Myocyte (in vitro differentiated cells): ENCODE measurements around the gene ROCK2. TPM values are rescaled to one million over a fixed set of nuclear protein-coding genes. Genes with fewer than 3 reads are reported as not detected.
"Not testable (repeated sequence)": the region's sequence is repeated elsewhere in the genome, so short reads cannot be mapped to it uniquely, and the experiment has no call there.

ENCODE experiments used
- DNase-seq: peaks from one replicate; pipeline ENCODE4 v3.0.0-alpha.2; 2012; ENCODE audit warnings: low read depth
- total RNA-seq: library from RNA; depleted of rRNA; stranded (reverse); fragments of >200 nt; gene quantifications from 2 replicates; pipeline ENCODE4 v1.2.3, GENCODE V29; 2014

The ROCK2 gene
- total RNA-seq, 1 donor from 2014 or later = 41.1 TPM

DNA sequence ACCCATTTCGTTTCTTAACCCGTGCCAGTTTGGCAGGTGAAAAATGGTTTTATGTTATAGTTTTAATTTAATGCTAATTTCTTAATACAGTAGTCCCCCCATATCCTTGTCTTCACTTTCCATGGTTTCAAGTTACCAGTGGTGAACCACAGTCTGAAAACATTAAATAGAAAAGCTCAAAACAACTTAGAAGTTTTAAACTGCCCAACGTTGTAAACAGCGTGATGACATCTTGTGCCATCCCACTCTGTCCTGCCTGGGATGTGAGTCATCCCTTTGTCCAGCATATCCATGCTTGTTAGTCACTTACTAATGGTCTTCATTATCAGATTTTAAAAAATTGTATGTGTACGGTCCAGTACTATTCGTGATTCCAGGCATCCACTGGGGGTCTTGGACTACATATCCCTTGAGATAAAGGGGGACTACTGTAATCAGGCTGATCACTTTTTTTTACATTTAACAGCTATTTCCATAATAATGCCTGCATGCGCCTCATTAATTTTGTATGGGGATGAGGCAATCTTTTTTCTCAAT is 157.3 kb downstream of the ROCK2 start:
- DNase-seq = peak; percentile 48

DNA sequence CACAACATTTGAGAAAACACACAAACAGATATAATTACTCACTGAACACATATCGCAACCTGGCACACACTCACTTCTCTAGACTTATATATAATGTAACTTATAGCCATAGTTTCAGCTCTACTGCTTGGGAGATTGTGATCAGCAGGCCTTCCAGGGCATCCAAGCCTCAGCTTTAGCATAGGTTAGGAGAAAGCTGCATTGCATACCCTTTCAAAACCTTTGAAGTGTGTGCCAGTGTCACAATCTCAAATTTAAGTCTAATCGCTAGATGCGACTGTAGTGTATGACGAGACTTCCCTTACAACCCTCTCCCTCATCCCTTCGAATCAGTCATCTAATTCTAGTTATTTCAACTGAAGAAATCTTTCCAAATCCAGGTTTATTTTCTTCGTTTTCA is 158.3 kb downstream of the ROCK2 start:
- DNase-seq = no peak

DNA sequence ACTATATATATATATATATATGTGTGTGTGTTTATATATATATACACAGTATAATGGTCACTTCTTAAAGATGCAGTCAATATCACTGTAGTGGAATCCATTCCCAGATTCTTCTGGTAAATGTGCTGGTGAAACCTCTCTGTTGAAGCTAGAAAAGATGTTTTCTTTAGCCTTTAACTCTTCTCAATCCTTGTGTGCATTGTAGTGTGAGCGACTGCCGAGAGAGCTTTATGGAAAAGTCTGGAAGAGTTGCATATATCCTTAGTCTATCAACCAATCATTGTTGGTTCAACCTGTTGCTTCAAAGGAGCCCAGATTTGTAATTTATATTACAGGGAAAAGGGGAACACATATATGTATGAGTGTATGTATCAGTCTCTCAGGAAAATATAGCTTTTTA is 161.5 kb downstream of the ROCK2 start:
- no peak for DNase-seq

DNA sequence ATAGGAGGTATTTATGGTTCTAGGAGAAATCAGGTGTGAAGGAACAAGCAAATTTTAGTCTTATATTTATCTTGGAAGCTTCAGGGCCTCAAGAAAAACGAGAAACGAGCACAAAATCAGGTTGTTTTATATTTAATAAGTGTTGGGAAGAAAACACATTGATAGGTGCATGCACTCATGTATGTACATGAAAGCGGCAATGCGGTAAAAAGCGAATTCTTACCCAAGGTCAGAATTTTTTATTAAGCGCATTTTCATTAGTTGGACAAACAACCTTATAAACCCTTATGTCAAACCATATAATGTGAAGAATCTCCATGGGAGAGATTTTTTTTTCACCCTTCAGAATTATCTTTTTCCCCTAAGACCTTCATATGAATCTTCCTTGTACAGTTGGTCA is 163.8 kb downstream of the ROCK2 start:
- DNase-seq = no peak

DNA sequence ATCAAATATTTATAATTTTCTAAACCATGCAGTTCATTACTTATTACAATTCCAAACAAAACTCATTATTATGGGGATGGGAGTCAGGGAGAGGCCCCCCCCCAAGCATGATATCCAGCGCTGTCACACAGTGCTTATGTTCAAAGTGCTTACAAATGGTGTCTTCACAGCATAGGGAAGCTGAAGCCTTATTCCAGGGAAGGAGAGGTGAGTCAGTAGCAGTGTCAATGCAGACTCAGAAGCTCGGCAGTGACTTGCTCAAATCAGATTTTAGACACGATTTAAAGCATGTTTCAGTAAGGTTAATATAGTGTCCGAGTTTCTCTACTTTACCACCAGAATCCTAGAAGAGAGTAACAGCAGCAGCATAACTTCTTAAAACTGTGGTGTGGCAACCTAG is 164.5 kb downstream of the ROCK2 start:
- DNase-seq = no peak

DNA sequence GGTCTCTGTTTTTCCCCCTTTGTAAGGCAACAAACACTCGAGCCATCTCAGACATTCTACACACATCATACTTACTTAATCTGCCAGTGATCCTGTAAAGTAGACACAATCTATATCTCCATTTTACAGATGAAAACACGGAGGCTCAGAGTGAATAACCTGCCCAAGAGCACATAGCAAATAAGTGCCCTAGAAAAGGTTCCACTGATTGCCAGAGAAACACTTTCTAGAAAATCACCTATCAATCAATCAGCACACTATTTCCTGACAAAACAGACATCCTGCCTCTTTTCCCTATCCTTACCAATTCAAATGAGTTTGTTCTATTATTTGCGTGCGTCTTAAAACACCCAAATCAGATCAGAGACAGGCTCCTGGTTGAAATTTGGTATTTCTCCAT is 165.2 kb downstream of the ROCK2 start:
- no peak for DNase-seq

DNA sequence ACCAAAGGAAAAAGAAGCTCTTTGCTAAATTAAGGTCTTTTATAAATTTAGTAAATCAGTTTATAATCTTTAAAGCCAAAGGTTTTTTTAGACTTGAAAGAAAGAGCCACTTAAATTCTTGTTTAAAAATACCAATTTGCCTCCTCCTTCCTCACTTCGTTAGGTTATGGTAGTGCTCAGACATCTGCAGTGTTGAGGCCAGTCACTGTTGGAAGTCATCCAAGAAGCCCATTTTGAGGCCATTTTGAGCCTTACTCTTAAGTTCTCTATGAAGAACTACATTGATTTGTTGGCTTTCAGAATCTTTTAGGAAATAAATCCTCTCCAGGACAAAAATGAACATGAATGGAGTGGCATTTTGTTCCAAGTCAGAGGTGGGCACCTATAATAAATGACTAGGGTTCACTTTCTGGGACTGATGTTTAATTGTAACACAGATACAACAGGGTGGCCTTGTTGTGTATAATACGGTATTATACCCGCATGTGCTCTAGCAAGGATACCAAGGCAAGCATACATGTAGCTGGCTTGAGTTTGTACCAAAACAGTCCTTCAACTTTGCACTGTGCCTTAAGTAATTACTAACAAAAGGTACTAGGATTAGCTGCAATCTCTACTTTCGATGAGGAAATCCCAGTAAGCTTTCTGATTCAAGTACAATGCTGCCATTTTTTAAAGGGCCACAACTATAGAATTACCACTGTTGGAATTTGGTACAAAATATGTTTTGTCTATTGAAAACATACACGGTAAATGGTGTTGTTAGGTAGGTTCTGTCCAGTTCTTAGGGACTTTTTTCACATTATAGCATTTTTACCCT is 166.4 kb downstream of the ROCK2 start:
- peak; percentile 18 for DNase-seq

DNA sequence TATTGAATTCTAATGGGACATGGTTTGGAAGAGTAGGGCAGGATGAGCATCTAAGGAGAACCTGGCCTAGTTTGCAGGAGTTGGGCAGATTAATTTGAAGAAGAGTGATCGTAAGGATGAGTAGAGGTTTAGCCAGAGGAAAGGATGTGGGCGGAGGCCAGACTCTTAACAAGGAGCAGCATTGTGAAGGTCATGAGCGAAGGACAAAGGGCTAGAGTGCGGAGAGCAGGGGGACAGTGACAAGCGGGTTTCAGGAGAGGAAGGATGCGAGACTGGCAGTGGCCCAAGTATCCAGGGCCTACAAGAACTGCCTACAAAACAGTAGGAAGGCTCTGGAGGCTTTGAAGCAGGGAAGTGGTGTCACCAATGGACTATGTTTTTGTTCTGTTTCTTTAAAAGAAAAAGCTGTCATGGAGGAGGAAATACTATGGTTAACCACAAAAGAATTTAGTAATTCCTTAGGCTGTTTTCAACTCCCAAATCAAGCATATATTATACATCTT is 169.1 kb downstream of the ROCK2 start:
- DNase-seq = peak; percentile 35

DNA sequence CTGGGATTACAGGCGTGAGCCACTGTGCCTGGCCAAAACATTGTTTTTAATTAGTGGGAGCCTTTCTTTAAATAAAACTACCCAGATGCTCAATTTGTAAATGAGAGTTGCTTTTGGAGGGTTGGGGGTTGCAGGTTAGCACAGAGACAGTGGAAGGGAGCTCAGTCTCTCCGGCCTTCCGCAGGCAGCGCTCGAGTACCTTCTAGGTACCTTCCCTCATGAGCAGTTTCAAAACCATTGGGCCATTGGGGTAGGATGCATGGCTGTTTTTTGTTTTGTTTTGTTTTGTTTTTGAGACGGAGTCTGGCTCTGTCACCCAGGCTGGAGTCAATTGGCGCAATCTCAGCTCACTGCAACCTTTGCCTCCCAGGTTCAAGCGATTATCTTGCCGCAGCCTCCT is 170.2 kb downstream of the ROCK2 start:
- no peak for DNase-seq

DNA sequence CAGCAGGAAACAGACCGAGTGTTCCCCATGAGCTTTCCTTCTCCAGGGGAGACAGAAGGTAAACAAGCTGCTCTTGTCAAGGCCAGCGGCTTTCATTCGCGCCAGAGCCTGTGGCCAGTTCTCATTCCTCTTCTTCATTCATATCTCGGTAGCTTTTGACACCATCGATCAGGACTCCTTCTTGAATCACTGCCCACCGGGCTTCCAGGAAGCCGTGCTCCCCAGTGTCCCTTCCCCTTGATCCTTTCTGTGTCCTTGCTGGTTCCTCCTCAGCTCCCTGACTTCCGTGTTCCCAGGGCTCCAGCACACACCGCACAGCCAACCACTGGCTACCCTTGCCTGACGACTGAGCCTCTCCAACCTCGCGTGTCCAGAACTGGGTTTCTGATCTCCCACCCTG is 175.1 kb downstream of the ROCK2 start:
- no peak for DNase-seq

DNA sequence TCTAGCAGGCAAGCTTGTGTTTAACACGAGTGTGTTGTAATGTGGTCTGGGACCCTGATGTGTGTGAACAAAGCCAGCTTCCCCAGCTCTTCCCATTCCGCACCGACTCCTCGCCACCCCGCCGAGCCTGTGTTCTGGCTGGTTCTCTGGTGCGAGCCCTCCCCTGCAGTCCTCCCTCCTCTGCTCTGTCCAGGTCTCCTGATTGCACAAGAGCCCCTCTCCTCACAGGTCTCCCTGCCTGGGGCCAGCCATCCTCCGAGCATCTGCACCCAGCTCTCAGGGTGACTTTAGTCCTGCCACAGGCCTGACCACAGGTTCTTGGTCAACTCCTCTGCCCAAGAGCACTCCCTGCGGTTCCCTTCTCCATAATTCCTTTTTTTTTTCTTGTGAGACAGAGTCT is 175.9 kb downstream of the ROCK2 start:
- no peak for DNase-seq

DNA sequence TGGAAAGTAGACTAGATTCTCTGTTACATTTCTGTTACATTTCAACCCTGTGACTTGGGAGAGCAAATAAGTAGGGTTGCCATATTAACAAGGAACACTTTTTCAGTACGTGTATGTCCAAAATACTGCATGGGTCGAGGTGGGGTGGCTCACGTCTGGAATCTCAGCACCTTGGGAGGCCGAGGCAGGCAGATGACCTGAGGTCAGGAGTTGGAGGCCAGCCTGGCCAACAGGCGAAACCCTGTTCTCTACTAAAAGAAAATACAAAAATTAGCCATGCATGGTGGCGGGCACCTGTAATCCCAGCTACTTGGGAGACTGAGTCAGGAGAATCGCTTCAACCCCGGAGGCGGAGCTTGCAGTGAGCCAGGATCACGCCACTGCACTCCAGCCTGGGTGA is 178.0 kb downstream of the ROCK2 start:
- DNase-seq = no peak

DNA sequence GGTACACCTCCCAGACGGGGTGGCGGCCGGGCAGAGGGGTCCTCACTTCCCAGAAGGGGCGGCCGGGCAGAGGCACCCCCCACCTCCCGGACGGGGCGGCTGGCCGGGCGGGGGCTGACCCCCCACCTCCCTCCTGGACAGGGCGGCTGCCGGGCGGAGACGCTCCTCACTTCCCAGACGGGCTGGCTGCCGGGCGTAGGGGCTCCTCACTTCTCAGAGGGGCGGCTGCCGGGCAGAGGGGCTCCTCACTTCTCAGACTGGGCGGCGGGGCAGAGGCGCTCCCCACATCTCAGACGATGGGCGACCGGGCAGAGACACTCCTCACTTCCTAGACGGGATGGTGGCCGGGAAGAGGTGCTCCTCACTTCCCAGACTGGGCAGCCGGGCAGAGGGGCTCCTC is 179.4 kb downstream of the ROCK2 start:
- not testable (repeated sequence) for DNase-seq

DNA sequence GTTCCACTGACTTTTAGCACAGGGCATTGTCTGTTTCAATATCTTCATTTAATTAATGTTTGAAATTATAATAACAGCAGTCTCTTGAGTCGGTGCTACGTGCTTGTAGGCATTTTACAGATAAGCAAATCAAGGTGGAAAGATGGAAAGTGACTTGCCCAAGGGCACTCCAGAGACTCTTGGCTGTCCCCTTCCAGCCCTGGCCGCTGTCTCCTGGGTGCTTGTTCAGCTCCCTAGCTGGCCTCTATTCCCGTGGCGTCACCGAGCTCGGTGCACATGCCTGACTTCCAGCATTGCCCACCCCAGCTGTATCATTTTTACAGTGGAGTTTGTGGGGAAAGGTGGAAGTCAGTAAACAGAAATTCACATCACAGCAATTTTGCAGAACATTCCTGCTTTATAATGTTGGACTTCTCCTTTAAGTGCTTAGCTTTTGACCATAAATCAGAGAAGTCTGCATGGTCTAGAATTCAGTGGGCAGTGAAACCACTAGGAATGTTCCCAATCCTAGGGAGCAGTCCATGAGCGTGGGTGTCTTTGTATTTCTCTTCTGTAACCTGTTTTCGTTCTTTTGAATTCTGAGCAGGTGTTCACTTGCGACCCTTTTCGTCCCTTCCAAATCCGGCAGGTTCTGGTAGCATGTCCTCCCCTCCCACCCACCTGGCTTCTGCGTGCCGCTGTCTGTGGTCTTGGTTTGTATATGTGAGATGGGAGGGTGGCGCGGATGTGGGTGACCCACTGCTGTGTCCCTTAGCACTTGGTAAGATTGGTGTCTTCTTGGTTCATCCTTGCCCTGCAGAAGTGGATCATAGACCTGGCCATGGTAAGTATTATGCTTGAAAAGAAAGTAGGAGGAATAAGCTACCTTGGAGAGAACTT is 180.8 kb downstream of the ROCK2 start:
- no peak for DNase-seq

DNA sequence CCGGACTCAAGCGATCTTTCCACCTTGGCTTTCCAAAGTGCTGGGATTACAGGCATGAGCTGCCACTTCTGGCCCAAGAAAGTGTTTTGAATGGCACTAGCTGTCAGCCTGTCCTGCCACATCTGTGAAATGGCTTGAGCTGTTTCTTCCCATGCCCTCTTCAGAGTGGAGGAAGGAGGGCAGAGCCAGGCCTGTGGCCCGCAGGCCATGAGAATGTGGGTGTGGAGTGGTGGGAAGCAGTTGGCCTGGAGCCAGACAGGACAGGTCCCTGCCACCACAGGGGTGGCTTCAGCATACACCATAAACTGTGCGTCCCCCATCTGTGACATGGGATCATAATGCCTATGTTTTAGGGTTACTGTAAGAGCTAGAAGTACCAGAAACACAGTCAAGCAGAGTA is 182.7 kb downstream of the ROCK2 start:
- DNase-seq = no peak

DNA sequence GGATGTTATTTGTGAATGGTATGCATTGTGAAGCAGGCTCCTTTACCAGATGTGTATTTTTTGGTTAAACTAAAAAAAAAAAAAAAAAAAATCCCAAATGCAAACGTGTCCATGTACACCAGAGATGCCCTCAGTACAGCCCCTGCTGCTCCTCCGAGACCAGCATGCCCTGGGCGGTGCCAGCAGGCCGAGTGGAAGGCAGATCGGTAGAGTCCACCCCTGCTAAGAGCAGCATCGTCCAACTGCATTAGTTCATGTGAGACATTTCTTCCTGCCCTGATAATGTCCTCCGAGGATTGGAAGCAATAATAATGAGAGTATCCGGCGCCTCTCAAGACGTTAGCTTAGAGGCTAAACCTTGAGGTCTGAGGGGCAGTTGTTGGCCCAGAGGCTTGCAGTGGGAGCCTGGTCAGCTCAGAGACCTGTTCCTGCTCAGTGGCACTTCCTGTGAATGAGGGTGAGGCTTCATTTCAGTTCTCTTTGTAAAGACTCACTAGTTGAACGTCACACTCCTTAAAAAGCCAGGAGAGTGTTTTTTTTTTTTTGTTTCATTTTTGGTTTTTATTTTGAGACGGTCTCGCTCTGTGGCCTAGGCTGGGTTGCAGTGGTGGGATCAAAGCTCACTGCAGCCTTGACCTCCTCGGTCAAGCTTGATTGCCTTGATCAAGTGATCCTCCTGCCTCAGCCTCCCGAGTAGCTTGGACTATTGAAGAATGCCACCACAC is 183.5 kb downstream of the ROCK2 start:
- no peak for DNase-seq

DNA sequence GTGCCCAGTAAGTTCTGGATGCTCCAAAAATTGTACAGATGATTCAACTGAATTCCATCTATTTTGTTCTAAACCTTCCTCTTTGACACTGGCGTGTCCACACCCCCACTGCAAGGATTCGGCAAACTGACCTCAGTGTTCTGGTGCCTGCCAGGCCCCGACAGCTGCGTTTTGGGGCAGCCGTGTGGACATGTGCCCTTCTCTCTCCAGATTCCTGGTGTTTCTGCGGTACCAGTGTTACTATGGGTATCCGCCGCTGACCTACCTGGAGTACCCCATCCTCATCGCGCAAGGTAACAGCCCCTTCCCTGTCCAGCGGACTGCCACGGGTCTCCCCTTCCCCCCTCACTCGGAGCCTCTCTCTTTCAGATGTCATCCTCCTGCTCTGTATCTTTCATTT is 184.2 kb downstream of the ROCK2 start:
- no peak for DNase-seq

DNA sequence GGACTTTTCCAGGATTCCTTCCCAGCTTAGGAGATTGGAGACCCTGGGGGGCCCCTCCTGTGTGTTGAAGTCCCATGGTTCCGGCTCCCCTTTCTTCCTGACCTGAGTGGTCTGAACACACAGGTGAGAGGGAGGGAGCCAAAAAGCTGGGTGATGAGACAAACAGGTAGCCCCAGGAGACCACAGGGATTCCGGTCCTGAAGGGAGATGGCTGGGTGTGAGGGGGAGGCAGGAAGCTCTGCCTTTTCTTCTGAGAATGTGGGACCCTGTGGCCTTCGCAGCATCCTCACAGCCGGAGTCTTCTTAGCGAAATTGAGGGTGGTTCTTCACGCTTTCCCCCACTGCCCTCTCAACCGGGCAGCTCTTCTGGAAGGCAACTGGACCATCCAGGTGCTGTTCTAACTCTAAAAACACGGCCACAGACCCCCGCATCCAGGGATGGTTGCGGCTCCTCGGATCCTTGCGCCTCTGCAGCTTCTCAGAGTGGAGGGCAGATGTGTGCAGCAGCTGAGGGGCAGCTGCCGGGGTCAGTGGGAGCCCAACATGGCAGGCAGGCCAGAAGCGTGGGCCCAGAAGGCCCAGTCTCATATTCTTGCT is 184.8 kb downstream of the ROCK2 start:
- DNase-seq = no peak

DNA sequence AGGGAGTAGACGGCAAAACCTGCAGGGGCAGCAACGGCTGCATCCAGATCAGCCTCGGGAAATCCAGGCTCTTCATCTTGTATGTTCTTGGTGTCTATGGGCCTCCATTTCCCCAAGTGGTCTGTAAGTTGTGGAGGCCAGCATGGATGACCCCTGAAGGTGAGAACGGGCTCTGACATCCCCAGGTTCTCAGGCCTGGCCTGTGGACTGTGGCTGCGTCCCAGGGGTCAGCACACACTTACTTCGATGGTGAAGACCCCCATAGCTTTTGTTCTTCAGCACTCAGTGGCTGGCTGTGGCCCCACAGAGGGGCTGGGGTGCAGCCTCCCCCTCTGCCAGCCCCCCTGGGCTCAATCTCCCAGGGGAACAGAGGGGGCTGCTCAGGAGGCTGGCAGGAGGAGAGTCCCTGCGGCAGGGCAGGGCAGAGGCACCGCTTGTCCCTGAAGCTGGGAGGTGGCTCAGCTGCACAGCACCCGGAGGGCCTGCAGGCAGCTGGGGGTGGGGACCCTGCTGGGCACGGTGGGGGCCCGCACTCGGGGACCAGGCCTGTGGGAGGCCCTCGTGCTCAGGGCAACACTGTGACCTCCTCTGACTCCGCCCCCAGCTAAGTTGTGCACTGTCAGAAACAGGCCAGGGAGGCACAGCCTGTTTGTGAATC is 185.4 kb downstream of the ROCK2 start:
- DNase-seq = no peak

DNA sequence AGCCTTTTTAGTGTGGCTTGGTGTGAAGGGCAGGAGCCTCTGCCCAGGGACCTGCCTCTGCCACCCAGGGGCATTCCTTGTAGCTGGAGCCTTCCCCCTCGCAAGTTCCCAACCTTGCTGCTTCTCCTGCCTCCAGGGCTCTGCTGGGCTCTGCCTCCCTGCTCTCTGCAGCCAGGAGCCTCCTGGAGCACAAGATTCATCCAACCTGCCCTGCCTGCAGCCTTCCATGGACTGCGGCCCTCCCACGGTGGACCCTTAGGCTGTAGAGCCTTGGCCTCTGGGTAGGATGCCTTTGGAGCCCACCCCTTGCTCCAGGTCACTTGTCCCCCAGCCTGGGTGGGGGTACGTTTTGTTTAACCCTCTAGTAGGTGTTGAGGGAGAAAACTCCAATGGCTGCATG is 186.7 kb downstream of the ROCK2 start:
- DNase-seq = no peak
